Keratinocyte (primary cell): ENCODE measurements around the gene ARMH3. TPM values are rescaled to one million over a fixed set of nuclear protein-coding genes. Genes with fewer than 3 reads are reported as not detected.

Source experiments
- DNase-seq: peaks from one replicate; pipeline ENCODE4 v3.0.0-alpha.2; 2011; ENCODE audit warnings: low read depth, missing footprints, low spot score
- FAIRE-seq: peaks from 2 replicates; lab custom pipeline; 2011; peaks lifted over from hg19 to GRCh38; lab: Jason Lieb, UNC
- H2AFZ ChIP-seq: 2 replicates; pipeline ENCODE4 v1.6.0; 2012; ENCODE audit warnings: low read length, control low read depth, inconsistent platforms; ENCODE audit not compliant: control insufficient read depth
- H3K27ac ChIP-seq: 2 replicates; pipeline ENCODE4 v1.5.1; 2011; ENCODE audit warnings: low read length; ENCODE audit not compliant: control insufficient read depth, insufficient read depth
- H3K27me3 ChIP-seq: 3 replicates; pipeline ENCODE4 v1.6.0; 2011; ENCODE audit warnings: low read length; ENCODE audit not compliant: control insufficient read depth, insufficient read depth; ENCODE audit errors: extremely low read depth
- H3K36me3 ChIP-seq, 2 experiments: 2 replicates in 1 of 2; 3 replicates in 1 of 2; pipeline ENCODE4 v1.5.1; 2011; ENCODE audit warnings: low read length in 2 of 2, mild to moderate bottlenecking in 1 of 2; ENCODE audit not compliant: control insufficient read depth in 2 of 2, insufficient read depth in 2 of 2; ENCODE audit errors: extremely low read depth in 1 of 2
- H3K4me1 ChIP-seq: 3 replicates; pipeline ENCODE4 v1.5.1; 2011; ENCODE audit warnings: low read length; ENCODE audit not compliant: control insufficient read depth, insufficient read depth; ENCODE audit errors: extremely low read depth
- H3K4me2 ChIP-seq: 3 replicates; pipeline ENCODE4 v1.6.0; 2011; ENCODE audit warnings: low read depth, low read length; ENCODE audit not compliant: control insufficient read depth, insufficient read depth; ENCODE audit errors: extremely low read depth
- H3K4me3 ChIP-seq, 3 experiments: fragments of 200-600 bp in 1 of 3; sonication (generic) in 1 of 3; 2 replicates in 2 of 3; 3 replicates in 1 of 3; pipeline ENCODE4 v1.5.1; 2011 to 2016; ENCODE audit warnings: low read length in 3 of 3, mild to moderate bottlenecking in 3 of 3, control low read depth in 2 of 3, inconsistent platforms in 1 of 3, low read depth in 1 of 3, mixed read lengths in 1 of 3, mixed run types in 1 of 3, moderate library complexity in 1 of 3; ENCODE audit not compliant: control insufficient read depth in 2 of 3, insufficient read depth in 2 of 3; ENCODE audit errors: extremely low read depth in 1 of 3
- H3K79me2 ChIP-seq: 2 replicates; pipeline ENCODE4 v1.6.0; 2012; ENCODE audit warnings: low read length; ENCODE audit not compliant: control insufficient read depth, insufficient read depth
- H3K9ac ChIP-seq: 3 replicates; pipeline ENCODE4 v1.6.0; 2011; ENCODE audit warnings: low read length; ENCODE audit not compliant: control insufficient read depth, insufficient read depth; ENCODE audit errors: extremely low read depth
- H3K9me1 ChIP-seq: 3 replicates; pipeline ENCODE4 v1.6.0; 2011; ENCODE audit warnings: low read length; ENCODE audit not compliant: control insufficient read depth, insufficient read depth; ENCODE audit errors: extremely low read depth
- H3K9me3 ChIP-seq: 2 replicates; pipeline ENCODE4 v1.5.1; 2012; ENCODE audit warnings: low read depth, low read length; ENCODE audit not compliant: control insufficient read depth
- H4K20me1 ChIP-seq: 3 replicates; pipeline ENCODE4 v1.6.0; 2011; ENCODE audit warnings: low read length; ENCODE audit not compliant: control insufficient read depth, insufficient read depth; ENCODE audit errors: extremely low read depth
- CTCF ChIP-seq, 3 experiments: IDR thresholded peaks in 1 of 3; conservative IDR thresholded peaks in 1 of 3; optimal IDR thresholded peaks in 1 of 3; 2 replicates in 2 of 3; 3 replicates in 1 of 3; pipeline versions ENCODE3 to v1.5.1; 2011; ENCODE audit warnings: low read length in 3 of 3, mild to moderate bottlenecking in 3 of 3, moderate library complexity in 2 of 3, control low read depth in 1 of 3, inconsistent platforms in 1 of 3; ENCODE audit not compliant: insufficient read depth in 2 of 3; ENCODE audit errors: extremely low read depth in 1 of 3
- EZH2 ChIP-seq: IDR thresholded peaks from one replicate; pipeline ENCODE4 v1.6.1; 2012; ENCODE audit warnings: inconsistent platforms, mild to moderate bottlenecking, low read length, moderate library complexity
- dilution Hi-C: fragments of 300-500 bp; cut with MboI; formaldehyde crosslinking; loops from one replicate; pipeline ENCODE4 v1.7.0; 2020; ENCODE audit warnings: low sequenced_read_pairs; ENCODE audit not compliant: extremely low pct_ligation_motif_present
- polyA plus RNA-seq, 5 experiments: library from polyadenylated mRNA; depleted of rRNA in 3 of 5; stranded (reverse) in 3 of 5; stranded (forward) in 1 of 5; unstranded in 1 of 5; fragments of >200 nt; gene quantifications; 1 replicate in 1 of 5; 2 replicates in 3 of 5; 3 replicates in 1 of 5; pipeline versions ENCODE4 v1.2.1 to v1.2.3, GENCODE V29; 2011 to 2012; ENCODE audit warnings: missing spikeins in 2 of 5, low read depth in 1 of 5, low replicate concordance in 1 of 5

The ARMH3 gene
- polyA plus RNA-seq, 1 donor (not counting 4 experiments of a cell fraction or from before 2014, with no cell fraction given): 25.3 TPM

DNA sequence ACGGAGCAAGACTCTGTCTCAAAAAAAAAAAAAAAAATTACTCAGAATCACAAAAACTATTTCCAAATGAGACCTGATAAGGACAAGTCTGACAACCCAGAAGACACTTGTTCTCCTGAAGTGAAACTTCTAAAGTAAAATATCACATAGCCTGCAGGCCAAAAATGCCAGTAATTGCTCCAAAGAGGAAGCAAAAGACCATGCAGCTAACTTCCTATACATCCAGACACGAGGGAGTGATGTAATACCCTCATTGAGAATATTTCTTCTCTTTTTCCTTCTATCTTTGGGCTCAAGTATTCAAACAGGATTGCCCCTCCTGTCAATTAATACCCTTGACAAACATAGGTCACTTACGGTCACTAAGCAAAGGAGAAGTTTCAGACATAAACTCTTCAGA is 31.2 kb downstream of the ARMH3 start:
- Histone ChIP-seq H3K4me3 (no peak overlapping the region), H4K20me1 (no peaks in the 10 kb centered on the region), H3K36me3 (peaks cover 13 to 16% of the 10 kb centered on the region in 2 experiments), H3K9ac (no peak overlapping the region), H3K4me1 (no peaks in the 10 kb centered on the region), H3K79me2 (no peaks in the 10 kb centered on the region), H3K27me3 (no peaks in the 10 kb centered on the region), H3K9me3 (no peaks in the 10 kb centered on the region), H3K27ac (no peak overlapping the region), H2AFZ (no peak overlapping the region), H3K9me1 (no peaks in the 10 kb centered on the region), H3K4me2 (no peak overlapping the region)
- no peak for FAIRE-seq
- dilution Hi-C loops: no loop called here
- DNase-seq: no peak
- TF ChIP-seq CTCF (optimal IDR thresholded peaks at IDR 0.05 in 1 of 3, IDR thresholded peaks at IDR 0.05 in 1 of 3, conservative IDR thresholded peaks at IDR 0.05 in 1 of 3; ENCODE audit: extremely low read depth in 1 of 3, insufficient read depth in 2 of 3, low read length in 3 of 3) (no peak), EZH2 (no peak)

DNA sequence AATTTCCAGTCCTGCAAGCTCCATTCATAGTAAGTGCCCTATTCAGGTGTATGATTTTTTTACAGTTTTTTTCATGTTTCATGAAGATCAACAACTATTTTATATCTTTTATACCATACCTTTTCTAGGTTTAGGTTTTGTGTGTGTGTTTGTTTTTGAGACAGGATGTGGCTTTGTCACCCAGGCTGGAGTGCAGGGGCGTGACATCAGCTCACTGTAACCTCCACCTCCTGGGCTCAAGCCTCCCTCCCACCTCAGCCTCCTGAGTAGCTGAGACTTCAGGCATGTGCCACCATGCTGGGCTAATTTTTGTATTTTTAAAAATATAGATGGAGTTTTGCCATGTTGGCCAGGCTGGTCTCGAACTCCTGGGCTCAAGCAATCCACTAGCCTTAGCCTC is 35.0 kb downstream of the ARMH3 start:
- no peak for FAIRE-seq

More for the DNA sequence above, 35.0 kb downstream of the ARMH3 start:
- TF ChIP-seq CTCF (optimal IDR thresholded peaks at IDR 0.05 in 1 of 3, IDR thresholded peaks at IDR 0.05 in 1 of 3, conservative IDR thresholded peaks at IDR 0.05 in 1 of 3; ENCODE audit: extremely low read depth in 1 of 3, insufficient read depth in 2 of 3, low read length in 3 of 3): no peak
- TF ChIP-seq EZH2: no peak
- no peak overlapping the region for H3K4me3 ChIP-seq
- H3K9me3 ChIP-seq: no peaks in the 10 kb centered on the region
- H3K9me1 ChIP-seq: no peaks in the 10 kb centered on the region
- no peak overlapping the region for H3K4me2 ChIP-seq
- H4K20me1 ChIP-seq: no peaks in the 10 kb centered on the region
- no peaks in the 10 kb centered on the region for H3K27me3 ChIP-seq
- no peaks in the 10 kb centered on the region for H3K4me1 ChIP-seq
- no peak overlapping the region for H2AFZ ChIP-seq
- DNase-seq: no peak
- no peak overlapping the region for H3K27ac ChIP-seq
- H3K36me3 ChIP-seq: peaks cover 6 to 13% of the 10 kb centered on the region in 2 experiments
- H3K79me2 ChIP-seq: no peaks in the 10 kb centered on the region
- H3K9ac ChIP-seq: no peak overlapping the region
- dilution Hi-C loops: no loop called here
